Motor neuron (in vitro differentiated cells): ENCODE measurements around the gene OR51B5. TPM values are rescaled to one million over a fixed set of nuclear protein-coding genes. Genes with fewer than 3 reads are reported as not detected.
"Not testable (repeated sequence)": the region's sequence is repeated elsewhere in the genome, so short reads cannot be mapped to it uniquely, and the experiment has no call there.

Experiments
- ATAC-seq, 8 experiments: fragments of 200-7000 bp; cut with Tn5 transposase; replicated peaks in 6 of 8; 2 replicates each; pipeline ENCODE4 v1.8.0; 2021; ENCODE audit warnings: mild to moderate bottlenecking in 8 of 8, moderate library complexity in 8 of 8
- H3K27ac ChIP-seq, 2 donors: fragments of 250-450 bp; sonication (Bioruptor Pico); 2 replicates each; pipeline ENCODE4 v1.9.0; 2021; ENCODE audit warnings: antibody characterized with exemption in 2 of 2, mild to moderate bottlenecking in 2 of 2, moderate library complexity in 1 of 2
- H3K4me1 ChIP-seq, 2 donors: fragments of 250-450 bp; sonication (Bioruptor Pico); replicated peaks in 1 of 2; 2 replicates each; pipeline ENCODE4 v1.6.1; 2021; ENCODE audit warnings: antibody characterized with exemption in 2 of 2, mild to moderate bottlenecking in 2 of 2, moderate library complexity in 1 of 2
- H3K4me3 ChIP-seq, 5 donors: fragments of 250-450 bp; sonication (Bioruptor Pico); 2 replicates each; pipeline ENCODE4 v1.9.0; 2021; ENCODE audit warnings: antibody characterized with exemption in 5 of 5, mild to moderate bottlenecking in 5 of 5, moderate library complexity in 4 of 5
- whole genome bisulfite sequencing, 10 experiments: fragments of 450-650 bp; shearing (Covaris generic); methylation state at CpG; one replicate each; pipeline ENCODE4 v1.0.0; 2022; 5-methylcytosine and 5-hydroxymethylcytosine counted together
- in situ Hi-C, 9 experiments: fragments of 400-800 bp; cut with MboI; loops; one replicate each; pipeline ENCODE4 v1.15.0; 2021; ENCODE audit warnings: low sequenced_read_pairs in 9 of 9, low pct_unique_long_range_greater_than_20kb in 2 of 9; ENCODE audit not compliant: unreplicated experiment in 9 of 9
- total RNA-seq, 8 experiments: library from RNA; unstranded; fragments of 300-600 nt; gene quantifications; 2 replicates each; pipeline versions ENCODE4 v1.2.3 to v1.2.4, GENCODE V29; 2022

OR51B5 gene
- total RNA-seq, 8 experiments from 2014 or later, result 0.25 to 0.92 (median 0.51) TPM; not detected in 2

GRCh38 chr11:5310423-5310822, 32.9 kb downstream of the OR51B5 start:
- WGBS, 10 experiments, result 78 to 100% (median 90%) methylated on average over 1 of the region's 1 CpG; no CpG with 5 or more reads in 2 of the 10 experiments
- in situ Hi-C loops, result no loop called here
- no peak overlapping the region for H3K4me3 ChIP-seq
- H3K27ac ChIP-seq, result no peak overlapping the region
- ATAC-seq, result no peak
- H3K4me1 ChIP-seq, result no peaks in the 10 kb centered on the region

GRCh38 chr11:5307256-5308019, 35.9 kb downstream of the OR51B5 start:
- Histone ChIP-seq H3K4me3 (no peak overlapping the region), H3K27ac (no peak overlapping the region), H3K4me1 (no peaks in the 10 kb centered on the region)
- no peak for ATAC-seq
- WGBS, 10 experiments, result 50 to 100% (median 79%) methylated on average over 1 to 2 of the region's 2 CpGs
- in situ Hi-C loops, result no loop called here

GRCh38 chr11:5304046-5304445, 39.3 kb downstream of the OR51B5 start:
- no peak overlapping the region for H3K4me3 ChIP-seq
- in situ Hi-C loops, result no loop called here
- H3K4me1 ChIP-seq, result no peaks in the 10 kb centered on the region
- no peak for ATAC-seq
- WGBS, 10 experiments, result 67 to 100% (median 100%) methylated on average over 1 of the region's 1 CpG; no CpG with 5 or more reads in 5 of the 10 experiments
- H3K27ac ChIP-seq, result no peak overlapping the region

- in situ Hi-C loops, result no loop called here
- no peak for ATAC-seq
- H3K4me3 ChIP-seq, result no peak overlapping the region
- 70 to 100% (median 90%) methylated on average over 2 to 4 of the region's 5 CpGs; no CpG with 5 or more reads in 1 of the 10 experiments for WGBS, 10 experiments
- H3K27ac ChIP-seq, result no peak overlapping the region
- no peaks in the 10 kb centered on the region for H3K4me1 ChIP-seq
Observed at GRCh38 chr11:5303626-5304025, 39.7 kb downstream of the OR51B5 start.

- no peak within 1 kb of the TSS for H3K27ac ChIP-seq
- ATAC-seq, result no peak
- in situ Hi-C loops, result no loop called here
- H3K4me3 ChIP-seq, result no peak within 1 kb of the TSS
- H3K4me1 ChIP-seq, result no peaks in the 10 kb centered on the region
- WGBS, 10 experiments, result 33 to 100% (median 91%) methylated on average over 1 to 2 of the region's 2 CpGs; no CpG with 5 or more reads in 2 of the 10 experiments
Observed at GRCh38 chr11:5301846-5302245, 41.5 kb downstream of the OR51B5 start, which contains the start of gene OR51B4. Gene OR51B4, minus strand, starts transcription at chr11:5301946. Its CDS starts 0 bp downstream, at chr11:5301946.

GRCh38 chr11:5300251-5300650, 43.1 kb downstream of the OR51B5 start:
- WGBS, 10 experiments, result 53 to 92% (median 76%) methylated on average over 2 to 3 of the region's 3 CpGs; no CpG with 5 or more reads in 1 of the 10 experiments
- in situ Hi-C loops, result no loop called here
- Histone ChIP-seq H3K4me1 (no peaks in the 10 kb centered on the region), H3K4me3 (no peak overlapping the region), H3K27ac (no peak overlapping the region)
- no peak for ATAC-seq

GRCh38 chr11:5298451-5298850, 44.9 kb downstream of the OR51B5 start:
- Histone ChIP-seq H3K4me1 (no peaks in the 10 kb centered on the region), H3K27ac (no peak overlapping the region), H3K4me3 (no peak overlapping the region)
- no peak for ATAC-seq
- in situ Hi-C loops, result no loop called here
- WGBS, 10 experiments, result 0 to 100% (median 66%) methylated on average over 1 of the region's 1 CpG; no CpG with 5 or more reads in 2 of the 10 experiments

GRCh38 chr11:5297721-5298323, 45.5 kb downstream of the OR51B5 start:
- in situ Hi-C loops, result no loop called here
- 0 to 83% (median 58%) methylated on average over 2 to 4 of the region's 4 CpGs for WGBS, 10 experiments
- Histone ChIP-seq H3K4me3 (no peak overlapping the region), H3K27ac (no peak overlapping the region), H3K4me1 (no peaks in the 10 kb centered on the region)
- ATAC-seq, result peak in 3 of 8 experiments; percentile 68 to 86 (median 84)

- ATAC-seq, H3K4me1 ChIP-seq, H3K27ac ChIP-seq, in situ Hi-C loops, H3K4me3 ChIP-seq: not testable (repeated sequence)
- WGBS, 10 experiments, result 91 to 100% (median 95%) methylated on average over 1 to 15 of the region's 41 CpGs; no CpG with 5 or more reads in 5 of the 10 experiments
Observed at GRCh38 chr11:5294342-5294995, 48.9 kb downstream of the OR51B5 start.

- Histone ChIP-seq H3K27ac (no peak overlapping the region), H3K4me3 (no peak overlapping the region), H3K4me1 (no peaks in the 10 kb centered on the region)
- 60 to 100% (median 81%) methylated on average over 1 to 8 of the region's 8 CpGs; no CpG with 5 or more reads in 2 of the 10 experiments for WGBS, 10 experiments
- no peak for ATAC-seq
- in situ Hi-C loops, result no loop called here
Observed at GRCh38 chr11:5293028-5293427, 50.3 kb downstream of the OR51B5 start.

Other genes with a start within 250 kb of the OR51B5 start
- gene OR52A5, start 205.2 kb downstream of the OR51B5 start, total RNA-seq, result 1 to 10 TPM in 1 of 8 experiments, under 1 TPM in 5, not detected in 2; 0.04 to 1.6 (median 0.18) TPM
- gene OR52A1, start 188.8 kb downstream of the OR51B5 start, total RNA-seq, result under 1 TPM in 7 of 8 experiments, not detected in 1; under 0.01 to 0.56 (median 0.05) TPM
- under 1 TPM in 3 of 8 experiments, not detected in 5; 0.37 to 0.85 (median 0.46) TPM for gene OR51V1, start 142.8 kb downstream of the OR51B5 start, total RNA-seq
- under 1 TPM in 1 of 8 experiments, not detected in 7; 0.71 TPM for gene HBB, start 116.5 kb downstream of the OR51B5 start, total RNA-seq
- gene HBD, start 109.0 kb downstream of the OR51B5 start, total RNA-seq, result under 1 TPM in 1 of 8 experiments, not detected in 7; 0.46 TPM
- under 1 TPM in 1 of 8 experiments, not detected in 7; 0.25 TPM for gene HBG1, start 93.7 kb downstream of the OR51B5 start, total RNA-seq
- gene HBG2, start 88.7 kb downstream of the OR51B5 start, total RNA-seq, result not detected
- gene HBE1, start 73.6 kb downstream of the OR51B5 start, total RNA-seq, result under 1 TPM in 1 of 8 experiments, not detected in 7; 0.50 TPM
- under 1 TPM in 3 of 8 experiments, not detected in 5; 0.52 to 0.90 (median 0.61) TPM for gene OR51B4, start 41.6 kb downstream of the OR51B5 start, total RNA-seq
- under 1 TPM in 2 of 8 experiments, not detected in 6; 0.23 to 0.36 TPM for gene OR51B2, start 19.2 kb downstream of the OR51B5 start, total RNA-seq
- gene OR51B6, start 8.0 kb upstream of the OR51B5 start, total RNA-seq, result under 1 TPM in 4 of 8 experiments, not detected in 4; 0.21 to 0.55 (median 0.32) TPM
- under 1 TPM in 7 of 8 experiments, not detected in 1; 0.05 to 0.66 (median 0.20) TPM for gene OR51M1, start 40.3 kb upstream of the OR51B5 start, total RNA-seq
- 1 to 10 TPM in 1 of 8 experiments, under 1 TPM in 4, not detected in 3; 0.11 to 1.2 (median 0.46) TPM for gene OR51Q1, start 78.6 kb upstream of the OR51B5 start, total RNA-seq
- under 1 TPM in 4 of 8 experiments, not detected in 4; 0.16 to 0.66 (median 0.49) TPM for gene OR51I1, start 98.0 kb upstream of the OR51B5 start, total RNA-seq
- under 1 TPM in 6 of 8 experiments, not detected in 2; 0.11 to 0.47 (median 0.16) TPM for gene OR51I2, start 105.8 kb upstream of the OR51B5 start, total RNA-seq
- gene OR52D1, start 145.2 kb upstream of the OR51B5 start, total RNA-seq, result under 1 TPM in 5 of 8 experiments, not detected in 3; 0.22 to 0.57 (median 0.40) TPM
- under 1 TPM in 7 of 8 experiments, not detected in 1; 0.11 to 0.52 (median 0.23) TPM for gene UBQLN3, start 166.4 kb upstream of the OR51B5 start, total RNA-seq
- under 1 TPM; 0.15 to 0.73 (median 0.33) TPM for gene UBQLNL, start 173.2 kb upstream of the OR51B5 start, total RNA-seq
- under 1 TPM in 7 of 8 experiments, not detected in 1; 0.17 to 0.87 (median 0.47) TPM for gene OR52H1, start 205.0 kb upstream of the OR51B5 start, total RNA-seq
- 1 to 10 TPM in 2 of 8 experiments, under 1 TPM in 3, not detected in 3; 0.25 to 1.4 (median 0.67) TPM for gene OR52B6, start 237.4 kb upstream of the OR51B5 start, total RNA-seq